ENCODE data around the gene ZNF219.

Gene ZNF219

DNA sequence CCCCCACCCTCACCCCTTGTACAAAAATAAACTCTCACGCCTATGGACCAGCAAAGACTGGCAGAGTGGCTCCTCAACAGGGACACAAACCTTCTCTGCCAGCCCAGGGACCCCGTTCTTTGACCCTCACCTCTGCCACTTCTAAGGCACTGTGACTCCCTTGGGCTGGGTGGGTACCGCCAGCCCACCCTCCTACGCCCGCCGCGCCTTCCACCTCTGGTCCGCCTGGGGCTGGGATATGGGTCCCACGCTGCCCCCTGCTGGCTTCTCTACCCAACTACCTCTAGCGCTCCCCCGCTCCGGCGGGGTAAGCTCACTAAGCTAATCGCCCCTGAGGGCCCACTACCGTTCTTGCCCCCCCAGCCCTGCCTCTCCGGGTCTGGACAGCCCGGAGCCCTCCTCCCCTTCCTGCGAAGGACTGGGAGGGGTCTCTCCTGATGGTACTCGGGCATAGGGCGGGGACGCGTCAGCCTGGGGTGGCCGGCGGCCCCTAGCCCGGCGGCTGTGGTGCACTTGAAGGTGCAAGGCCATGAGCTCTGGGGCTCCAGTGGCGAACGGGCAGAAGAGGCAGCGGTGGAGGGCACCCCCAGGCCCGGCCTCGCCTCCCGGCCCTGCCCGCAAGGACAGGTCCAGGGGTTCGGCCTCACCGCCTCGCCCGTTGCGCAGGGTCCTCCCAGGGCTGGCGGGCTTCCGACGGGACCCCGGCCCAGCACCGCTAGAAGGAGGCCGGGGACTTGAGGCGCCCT lies 8.1 kb downstream of the ZNF219 start:
- no peaks in the 10 kb centered on the region for H3K9me3 Mint-ChIP-seq
- no peaks in the 10 kb centered on the region for H3K27me3 Mint-ChIP-seq
- ATAC-seq (replicated peaks; ENCODE audit: extremely low read depth, poor library complexity, severe bottlenecking) = no peak
- H3K4me3 Mint-ChIP-seq = no peak overlapping the region
- peaks cover 42% of the 10 kb centered on the region for H3K4me1 Mint-ChIP-seq
- H3K36me3 Mint-ChIP-seq (ENCODE audit: insufficient read depth) = peaks cover 9% of the 10 kb centered on the region
- no peak for DNase-seq (ENCODE audit: low spot score in 2 of 2)
- peak overlapping the region; percentile 93 for H3K27ac Mint-ChIP-seq (ENCODE audit: low read depth)

DNA sequence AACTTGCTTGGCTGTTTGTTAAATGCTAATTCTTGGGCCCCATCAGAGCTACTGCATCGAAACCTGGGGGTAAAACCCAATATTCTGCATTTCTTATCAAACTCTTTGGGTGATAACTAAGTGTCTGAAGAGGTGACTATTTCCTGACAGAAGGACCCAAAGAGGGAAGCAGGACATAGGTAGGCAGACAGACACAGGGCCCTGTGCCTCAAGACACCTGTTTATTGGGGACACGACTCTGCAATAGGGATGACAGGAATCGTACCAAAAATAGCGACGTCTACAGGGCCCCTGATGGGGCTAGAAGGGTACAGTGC lies 8.6 kb downstream of the ZNF219 start:
- Mint-ChIP-seq H3K27ac (ENCODE audit: low read depth) (peak overlapping the region; percentile 93), H3K4me1 (peaks cover 42% of the 10 kb centered on the region), H3K4me3 (no peak overlapping the region), H3K36me3 (ENCODE audit: insufficient read depth) (peaks cover 9% of the 10 kb centered on the region), H3K9me3 (no peaks in the 10 kb centered on the region), H3K27me3 (no peaks in the 10 kb centered on the region)
- ATAC-seq (replicated peaks; ENCODE audit: extremely low read depth, poor library complexity, severe bottlenecking) (no peak), DNase-seq (ENCODE audit: low spot score in 2 of 2) (no peak)

DNA sequence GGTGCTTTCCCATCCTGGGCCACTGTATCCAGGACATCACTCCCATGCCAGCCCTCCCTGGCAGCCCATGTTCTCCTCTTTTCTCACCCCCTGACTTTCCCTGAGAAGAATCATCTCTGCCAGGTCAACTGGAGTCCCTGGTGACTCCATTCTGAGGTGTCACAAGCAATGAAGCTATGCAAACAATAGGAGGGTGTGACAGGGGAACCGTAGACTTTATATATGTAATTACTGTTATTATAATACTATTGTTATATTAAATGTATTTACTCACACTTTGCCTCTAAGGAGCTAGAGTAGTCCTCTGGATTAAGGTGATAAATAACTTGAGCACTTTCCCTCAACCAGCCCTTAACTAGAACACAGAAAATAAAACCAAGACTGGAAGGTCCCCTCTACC lies 9.2 kb downstream of the ZNF219 start:
- peaks cover 9% of the 10 kb centered on the region for H3K36me3 Mint-ChIP-seq (ENCODE audit: insufficient read depth)
- H3K27ac Mint-ChIP-seq (ENCODE audit: low read depth) = peak overlapping the region; percentile 93
- no peak overlapping the region for H3K4me3 Mint-ChIP-seq
- no peaks in the 10 kb centered on the region for H3K27me3 Mint-ChIP-seq
- no peak for ATAC-seq (replicated peaks; ENCODE audit: extremely low read depth, poor library complexity, severe bottlenecking)
- no peak for DNase-seq (ENCODE audit: low spot score in 2 of 2)
- no peaks in the 10 kb centered on the region for H3K9me3 Mint-ChIP-seq
- peaks cover 42% of the 10 kb centered on the region for H3K4me1 Mint-ChIP-seq

GRCh38 chr14:21088687-21089086 lies 9.8 kb downstream of the ZNF219 start:
- H3K9me3 Mint-ChIP-seq = no peaks in the 10 kb centered on the region
- no peak for DNase-seq (ENCODE audit: low spot score in 2 of 2)
- H3K36me3 Mint-ChIP-seq (ENCODE audit: insufficient read depth) = peaks cover 9% of the 10 kb centered on the region
- no peak for ATAC-seq (replicated peaks; ENCODE audit: extremely low read depth, poor library complexity, severe bottlenecking)
- H3K27me3 Mint-ChIP-seq = no peaks in the 10 kb centered on the region
- peak overlapping the region; percentile 93 for H3K27ac Mint-ChIP-seq (ENCODE audit: low read depth)
- peaks cover 42% of the 10 kb centered on the region for H3K4me1 Mint-ChIP-seq
- no peak overlapping the region for H3K4me3 Mint-ChIP-seq

GRCh38 chr14:21087294-21088091 lies 11.0 kb downstream of the ZNF219 start:
- no peak overlapping the region for H3K4me3 Mint-ChIP-seq
- H3K27ac Mint-ChIP-seq (ENCODE audit: low read depth) = peak overlapping the region; percentile 93
- peaks cover 34% of the 10 kb centered on the region for H3K4me1 Mint-ChIP-seq
- ATAC-seq (replicated peaks; ENCODE audit: extremely low read depth, poor library complexity, severe bottlenecking) (peak; percentile 94), DNase-seq (ENCODE audit: low spot score in 2 of 2) (peak; percentile 41 to 78)
- H3K9me3 Mint-ChIP-seq = no peaks in the 10 kb centered on the region
- peaks cover 9% of the 10 kb centered on the region for H3K36me3 Mint-ChIP-seq (ENCODE audit: insufficient read depth)
- H3K27me3 Mint-ChIP-seq = no peaks in the 10 kb centered on the region

GRCh38 chr14:21086908-21087293 lies 11.6 kb downstream of the ZNF219 start:
- Mint-ChIP-seq H3K4me3 (no peak overlapping the region), H3K27ac (ENCODE audit: low read depth) (peak overlapping the region; percentile 93), H3K4me1 (peaks cover 33% of the 10 kb centered on the region), H3K9me3 (no peaks in the 10 kb centered on the region), H3K36me3 (ENCODE audit: insufficient read depth) (peaks cover 9% of the 10 kb centered on the region), H3K27me3 (no peaks in the 10 kb centered on the region)
- no peak for DNase-seq (ENCODE audit: low spot score in 2 of 2)
- no peak for ATAC-seq (replicated peaks; ENCODE audit: extremely low read depth, poor library complexity, severe bottlenecking)

DNA sequence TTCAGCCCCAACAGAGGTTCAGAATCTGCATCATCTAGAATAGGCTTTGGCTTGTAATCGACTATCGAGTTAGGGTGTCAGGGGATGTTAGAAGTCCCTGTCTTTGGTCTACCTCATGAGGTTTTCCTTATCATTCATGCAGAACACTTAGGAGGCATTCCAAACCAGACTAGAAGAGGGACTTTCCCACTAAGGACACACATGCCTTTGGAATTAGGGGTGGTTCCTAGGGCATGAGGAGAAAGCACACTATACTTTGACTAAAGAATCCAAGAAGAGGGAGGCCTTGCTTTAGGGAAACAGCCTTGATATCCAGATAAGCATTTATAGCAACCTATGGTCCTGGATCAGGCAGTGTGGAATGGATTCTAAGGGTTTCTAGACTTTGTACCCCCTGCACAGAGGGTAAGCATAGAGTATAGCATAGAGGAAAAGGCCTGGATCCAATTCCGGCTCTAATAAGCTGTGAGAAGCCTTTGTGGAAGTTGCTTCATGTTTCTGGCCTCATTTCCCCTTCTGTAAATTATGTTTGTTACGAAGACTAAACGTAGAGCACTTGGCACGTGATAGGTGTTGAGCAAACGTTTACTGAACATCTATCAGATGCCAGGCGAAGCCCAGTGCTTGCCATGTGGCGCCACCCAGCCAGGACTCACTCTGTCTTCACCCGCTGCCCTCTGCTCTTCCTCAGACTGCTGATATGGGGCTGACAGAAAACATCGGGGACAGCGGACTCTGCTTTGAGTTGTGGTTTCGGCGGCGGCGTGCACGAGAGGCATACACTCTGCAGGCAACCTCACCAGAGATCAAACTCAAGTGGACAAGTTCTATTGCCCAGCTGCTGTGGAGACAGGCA lies 13.2 kb downstream of the ZNF219 start:
- peaks cover 6% of the 10 kb centered on the region for H3K36me3 Mint-ChIP-seq (ENCODE audit: insufficient read depth)
- DNase-seq (ENCODE audit: low spot score in 2 of 2) (no peak), ATAC-seq (replicated peaks; ENCODE audit: extremely low read depth, poor library complexity, severe bottlenecking) (no peak)
- no peak overlapping the region for H3K4me3 Mint-ChIP-seq
- H3K9me3 Mint-ChIP-seq = no peaks in the 10 kb centered on the region
- peaks cover 33% of the 10 kb centered on the region for H3K4me1 Mint-ChIP-seq
- H3K27me3 Mint-ChIP-seq = peaks cover 5% of the 10 kb centered on the region
- H3K27ac Mint-ChIP-seq (ENCODE audit: low read depth) = peak overlapping the region; percentile 93

GRCh38 chr14:21084396-21084795 lies 14.1 kb downstream of the ZNF219 start:
- Mint-ChIP-seq H3K4me3 (no peak overlapping the region), H3K27ac (ENCODE audit: low read depth) (peak overlapping the region; percentile 93)

DNA sequence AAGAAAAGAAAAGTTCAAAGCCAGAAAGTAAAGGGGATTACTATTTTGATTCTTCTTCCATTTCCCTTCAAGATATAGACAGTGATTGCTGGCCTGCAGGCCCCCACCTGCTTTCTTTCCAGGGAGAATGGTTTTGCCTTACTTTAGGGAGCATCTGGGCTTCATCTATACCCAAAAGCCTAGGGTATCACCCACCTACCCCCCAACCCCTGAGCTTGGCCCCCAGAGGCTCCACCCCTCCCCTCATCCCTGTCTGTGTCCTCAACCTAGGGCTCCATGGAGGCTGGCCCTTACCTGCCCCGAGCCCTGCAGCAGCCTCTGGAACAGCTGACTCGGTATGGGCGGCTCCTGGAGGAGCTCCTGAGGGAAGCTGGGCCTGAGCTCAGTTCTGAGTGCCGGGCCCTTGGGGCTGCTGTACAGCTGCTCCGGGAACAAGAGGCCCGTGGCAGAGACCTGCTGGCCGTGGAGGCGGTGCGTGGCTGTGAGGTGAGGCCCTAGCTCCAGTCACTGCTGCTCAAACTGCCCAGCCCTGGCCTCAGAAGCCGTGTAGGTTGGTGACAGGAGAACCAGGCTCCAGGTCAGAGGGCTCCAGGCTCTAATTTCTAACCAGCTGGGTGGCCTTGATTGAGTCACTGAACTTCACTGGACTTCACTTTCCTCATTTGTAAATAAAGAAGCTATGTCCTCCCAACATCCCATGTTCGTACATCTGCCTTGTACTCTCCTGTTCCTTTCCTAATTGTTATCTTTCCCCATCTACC lies 14.7 kb downstream of the ZNF219 start:
- peaks cover 23% of the 10 kb centered on the region for H3K4me1 Mint-ChIP-seq
- DNase-seq (ENCODE audit: low spot score in 2 of 2) (no peak), ATAC-seq (replicated peaks; ENCODE audit: extremely low read depth, poor library complexity, severe bottlenecking) (no peak)
- H3K27ac Mint-ChIP-seq (ENCODE audit: low read depth) = peak overlapping the region; percentile 93
- peaks cover 5% of the 10 kb centered on the region for H3K36me3 Mint-ChIP-seq (ENCODE audit: insufficient read depth)
- peaks cover 11% of the 10 kb centered on the region for H3K27me3 Mint-ChIP-seq
- no peaks in the 10 kb centered on the region for H3K9me3 Mint-ChIP-seq
- no peak overlapping the region for H3K4me3 Mint-ChIP-seq

More at GRCh38 chr14:21084396-21084795, 14.1 kb downstream of the ZNF219 start:
- peaks cover 5% of the 10 kb centered on the region for H3K36me3 Mint-ChIP-seq (ENCODE audit: insufficient read depth)
- ATAC-seq (replicated peaks; ENCODE audit: extremely low read depth, poor library complexity, severe bottlenecking) = no peak
- H3K4me1 Mint-ChIP-seq = peaks cover 30% of the 10 kb centered on the region
- peaks cover 11% of the 10 kb centered on the region for H3K27me3 Mint-ChIP-seq
- H3K9me3 Mint-ChIP-seq = no peaks in the 10 kb centered on the region
- no peak for DNase-seq (ENCODE audit: low spot score in 2 of 2)

- H3K27me3 Mint-ChIP-seq = peaks cover 25% of the 10 kb centered on the region
- no peak for DNase-seq (ENCODE audit: low spot score in 2 of 2)
- no peaks in the 10 kb centered on the region for H3K36me3 Mint-ChIP-seq (ENCODE audit: insufficient read depth)
- H3K27ac Mint-ChIP-seq (ENCODE audit: low read depth) = no peak overlapping the region
- no peak for ATAC-seq (replicated peaks; ENCODE audit: extremely low read depth, poor library complexity, severe bottlenecking)
- H3K4me3 Mint-ChIP-seq = no peak overlapping the region
- H3K9me3 Mint-ChIP-seq = no peaks in the 10 kb centered on the region
- peaks cover 9% of the 10 kb centered on the region for H3K4me1 Mint-ChIP-seq
Measured at GRCh38 chr14:21081521-21082142, 16.8 kb downstream of the ZNF219 start.

GRCh38 chr14:21078726-21079125 lies 19.7 kb downstream of the ZNF219 start:
- H3K4me1 Mint-ChIP-seq = no peaks in the 10 kb centered on the region
- no peak for ATAC-seq (replicated peaks; ENCODE audit: extremely low read depth, poor library complexity, severe bottlenecking)

DNA sequence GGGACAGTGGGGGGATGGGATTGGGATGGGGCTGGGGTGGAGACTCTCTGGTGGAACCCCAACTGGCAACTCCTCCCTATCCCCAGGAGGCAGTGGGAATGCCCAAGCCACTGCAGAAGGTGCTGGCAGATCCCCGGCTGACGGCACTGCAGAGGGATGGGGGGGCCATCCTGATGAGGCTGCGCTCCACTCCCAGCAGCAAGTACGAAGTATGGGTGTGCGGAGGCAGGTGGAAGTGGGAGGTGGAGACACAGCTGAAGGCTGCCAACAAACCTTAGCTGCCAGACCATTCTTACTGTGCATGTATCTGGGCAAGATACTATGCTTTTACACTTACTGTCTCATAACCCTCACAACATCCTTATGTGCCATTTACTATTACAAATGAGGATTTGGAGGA lies 20.2 kb downstream of the ZNF219 start:
- Mint-ChIP-seq H3K27ac (ENCODE audit: low read depth) (no peak overlapping the region), H3K27me3 (peaks cover 33% of the 10 kb centered on the region), H3K4me3 (no peak overlapping the region), H3K4me1 (no peaks in the 10 kb centered on the region), H3K36me3 (ENCODE audit: insufficient read depth) (no peaks in the 10 kb centered on the region), H3K9me3 (no peaks in the 10 kb centered on the region)
- ATAC-seq (replicated peaks; ENCODE audit: extremely low read depth, poor library complexity, severe bottlenecking) (no peak), DNase-seq (ENCODE audit: low spot score in 2 of 2) (no peak)

More at GRCh38 chr14:21078726-21079125, 19.7 kb downstream of the ZNF219 start:
- no peak overlapping the region for H3K27ac Mint-ChIP-seq (ENCODE audit: low read depth)
- H3K9me3 Mint-ChIP-seq = no peaks in the 10 kb centered on the region
- no peaks in the 10 kb centered on the region for H3K36me3 Mint-ChIP-seq (ENCODE audit: insufficient read depth)
- H3K27me3 Mint-ChIP-seq = peaks cover 29% of the 10 kb centered on the region
- H3K4me3 Mint-ChIP-seq = no peak overlapping the region
- no peak for DNase-seq (ENCODE audit: low spot score in 2 of 2)
